ENCODE data around the gene PTPRD.

GRCh38 chr9:10014889-10015288, 597.9 kb downstream of the PTPRD start:
- TF ChIP-seq, protein P1, sequence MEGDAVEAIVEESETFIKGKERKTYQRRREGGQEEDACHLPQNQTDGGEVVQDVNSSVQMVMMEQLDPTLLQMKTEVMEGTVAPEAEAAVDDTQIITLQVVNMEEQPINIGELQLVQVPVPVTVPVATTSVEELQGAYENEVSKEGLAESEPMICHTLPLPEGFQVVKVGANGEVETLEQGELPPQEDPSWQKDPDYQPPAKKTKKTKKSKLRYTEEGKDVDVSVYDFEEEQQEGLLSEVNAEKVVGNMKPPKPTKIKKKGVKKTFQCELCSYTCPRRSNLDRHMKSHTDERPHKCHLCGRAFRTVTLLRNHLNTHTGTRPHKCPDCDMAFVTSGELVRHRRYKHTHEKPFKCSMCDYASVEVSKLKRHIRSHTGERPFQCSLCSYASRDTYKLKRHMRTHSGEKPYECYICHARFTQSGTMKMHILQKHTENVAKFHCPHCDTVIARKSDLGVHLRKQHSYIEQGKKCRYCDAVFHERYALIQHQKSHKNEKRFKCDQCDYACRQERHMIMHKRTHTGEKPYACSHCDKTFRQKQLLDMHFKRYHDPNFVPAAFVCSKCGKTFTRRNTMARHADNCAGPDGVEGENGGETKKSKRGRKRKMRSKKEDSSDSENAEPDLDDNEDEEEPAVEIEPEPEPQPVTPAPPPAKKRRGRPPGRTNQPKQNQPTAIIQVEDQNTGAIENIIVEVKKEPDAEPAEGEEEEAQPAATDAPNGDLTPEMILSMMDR (conservative IDR thresholded peaks at IDR 0.05; ENCODE audit: low read depth, low read length) = no peak
- TF ChIP-seq CHD1 (IDR thresholded peaks at IDR 0.05; ENCODE audit: low read depth, low read length) = no peak
- no peak for TF ChIP-seq POLR2A (IDR thresholded peaks at IDR 0.05; ENCODE audit: low read depth, low read length)
- TF ChIP-seq BHLHE40 (IDR thresholded peaks at IDR 0.05; ENCODE audit: low read depth, low read length) = no peak
